HG03045 (cell line): ENCODE data around the gene CKAP5.
"Not testable (repeated sequence)": the region's sequence is repeated elsewhere in the genome, so short reads cannot be mapped to it uniquely, and the experiment has no call there.

Experiments used
- ATAC-seq: cut with Tn5 transposase; IDR thresholded peaks from one replicate; pipeline ENCODE4 v1.9.1; 2021; ENCODE audit warnings: mild to moderate bottlenecking, moderate library complexity; ENCODE audit not compliant: unreplicated experiment

The CKAP5 gene

GRCh38 chr11:46855863-46856262 is 9.8 kb upstream of the CKAP5 start:
- no peak for ATAC-seq

- ATAC-seq: no peak
Observed at GRCh38 chr11:46855167-46855566, 9.1 kb upstream of the CKAP5 start.

- no peak for ATAC-seq
Observed at GRCh38 chr11:46850829-46851380, 4.8 kb upstream of the CKAP5 start.

GRCh38 chr11:46849631-46850030 is 3.6 kb upstream of the CKAP5 start:
- ATAC-seq: no peak

GRCh38 chr11:46846510-46846830 is 390 bp upstream of the CKAP5 start:
- ATAC-seq: no peak

GRCh38 chr11:46845440-46845739 is 690 bp downstream of the CKAP5 start:
- ATAC-seq: no peak

- ATAC-seq: no peak
Observed at GRCh38 chr11:46840116-46840515, 6.0 kb downstream of the CKAP5 start.

GRCh38 chr11:46838501-46838900 is 7.6 kb downstream of the CKAP5 start:
- ATAC-seq: no peak

GRCh38 chr11:46837860-46838259 is 8.2 kb downstream of the CKAP5 start:
- ATAC-seq: no peak

- no peak for ATAC-seq
Observed at GRCh38 chr11:46836870-46837269, 9.2 kb downstream of the CKAP5 start.

- no peak for ATAC-seq
Observed at GRCh38 chr11:46836431-46836830, 9.6 kb downstream of the CKAP5 start.

GRCh38 chr11:46835897-46836296 is 10.2 kb downstream of the CKAP5 start:
- no peak for ATAC-seq

- ATAC-seq: no peak
Observed at GRCh38 chr11:46834821-46835220, 11.3 kb downstream of the CKAP5 start.

GRCh38 chr11:46832511-46833214 is 13.4 kb downstream of the CKAP5 start:
- ATAC-seq: no peak

GRCh38 chr11:46827995-46828394 is 18.1 kb downstream of the CKAP5 start:
- ATAC-seq: no peak

GRCh38 chr11:46826310-46827044 is 19.6 kb downstream of the CKAP5 start:
- peak; percentile 89 for ATAC-seq

GRCh38 chr11:46808799-46809431 is 37.2 kb downstream of the CKAP5 start:
- no peak for ATAC-seq

GRCh38 chr11:46801694-46802470 is 44.2 kb downstream of the CKAP5 start:
- no peak for ATAC-seq

GRCh38 chr11:46800177-46800576 is 45.9 kb downstream of the CKAP5 start:
- ATAC-seq: no peak

- ATAC-seq: not testable (repeated sequence)
Observed at GRCh38 chr11:46799725-46800124, 46.4 kb downstream of the CKAP5 start.

- ATAC-seq: no peak
Observed at GRCh38 chr11:46778416-46778815, 67.7 kb downstream of the CKAP5 start.
